Panc1 (cell line): Measurements from ENCODE around the gene ERRFI1. TPM values are rescaled to one million over a fixed set of nuclear protein-coding genes. Genes with fewer than 3 reads are reported as not detected.

Experiments used
- ATAC-seq: fragments of 200-7000 bp; cut with Tn5 transposase; 2 replicates; pipeline ENCODE4 v1.9.1; 2020; ENCODE audit warnings: mild to moderate bottlenecking, moderate library complexity
- BruUV-seq: library from RNA; stranded (reverse); fragments of 400-500 nt; replicated peaks from 2 replicates; lab custom pipeline; 2021; lab: Mats Ljungman, UMichigan
- CTCF ChIA-PET: fragments of 300-600 bp; sonication (Branson Sonifier 250); formaldehyde crosslinking; loops from one replicate; lab custom pipeline; 2022; ENCODE audit warnings: antibody characterized with exemption; lab: Charles Lee
- POLR2A ChIA-PET: fragments of 300-600 bp; sonication (Branson Sonifier 250); formaldehyde crosslinking; loops from one replicate; lab custom pipeline; 2022; ENCODE audit warnings: antibody characterized with exemption; lab: Charles Lee
- DNase-seq: peaks from one replicate; pipeline ENCODE4 v3.0.0-alpha.2; 2010; ENCODE audit warnings: low read depth, low spot score
- H3K27ac ChIP-seq: 2 replicates; pipeline ENCODE4 v1.5.1; 2011; ENCODE audit warnings: mild to moderate bottlenecking, low read length, inconsistent platforms
- H3K27me3 ChIP-seq: fragments of 200-500 bp; sonication (Bioruptor generic); 2 replicates; pipeline ENCODE4 v1.6.0; 2014; ENCODE audit warnings: low read length, inconsistent platforms; ENCODE audit not compliant: control insufficient read depth, insufficient read depth
- H3K36me3 ChIP-seq: fragments of 200-500 bp; sonication (Bioruptor generic); 2 replicates; pipeline ENCODE4 v1.5.1; 2014; ENCODE audit warnings: inconsistent platforms, mild to moderate bottlenecking, low read length, moderate library complexity; ENCODE audit not compliant: control insufficient read depth, insufficient read depth
- H3K4me1 ChIP-seq: 2 replicates; pipeline ENCODE4 v1.5.1; 2011; ENCODE audit warnings: inconsistent platforms, mild to moderate bottlenecking, low read length, moderate library complexity; ENCODE audit not compliant: control insufficient read depth, insufficient read depth
- H3K4me3 ChIP-seq, 2 experiments: 2 replicates each; pipeline ENCODE4 v1.5.1; 2011 to 2012; ENCODE audit warnings: low read depth in 2 of 2, low read length in 2 of 2, mild to moderate bottlenecking in 2 of 2, inconsistent platforms in 1 of 2, moderate library complexity in 1 of 2
- H3K9me3 ChIP-seq: fragments of 200-500 bp; sonication (Bioruptor generic); 2 replicates; pipeline ENCODE4 v1.5.1; 2014; ENCODE audit warnings: low read depth, mild to moderate bottlenecking, inconsistent platforms, low read length, moderate library complexity; ENCODE audit not compliant: control insufficient read depth, insufficient read depth
- CTCF ChIP-seq: fragments of 450-650 bp; IDR thresholded peaks from 2 replicates; pipeline ENCODE4 v1.5.1; 2017; ENCODE audit warnings: mild to moderate bottlenecking
- POLR2AphosphoS5 ChIP-seq: IDR thresholded peaks from 2 replicates; pipeline ENCODE4 v1.6.1; 2012; ENCODE audit warnings: mild to moderate bottlenecking, low read depth, low read length, moderate library complexity
- REST ChIP-seq, 2 experiments: IDR thresholded peaks; 2 replicates each; pipeline ENCODE4 v1.6.1; 2011 to 2012; ENCODE audit warnings: low read depth in 2 of 2, control low read depth in 1 of 2, low read length in 1 of 2, mild to moderate bottlenecking in 1 of 2, moderate library complexity in 1 of 2; ENCODE audit not compliant: insufficient read depth in 1 of 2
- SIN3A ChIP-seq: IDR thresholded peaks from 2 replicates; pipeline ENCODE4 v1.6.1; 2012; ENCODE audit warnings: low read depth, mild to moderate bottlenecking, low read length, moderate library complexity, borderline replicate concordance; ENCODE audit not compliant: insufficient read depth
- TCF7L2 ChIP-seq: IDR thresholded peaks from 2 replicates; pipeline ENCODE4 v1.6.1; 2011; ENCODE audit warnings: mild to moderate bottlenecking, low read depth, low read length, inconsistent platforms
- in situ Hi-C: cut with HindIII; loops from 2 replicates; pipeline ENCODE4 v1.10.0; 2016; ENCODE audit warnings: low sequenced_read_pairs, low pct_unique_long_range_greater_than_20kb
- intact Hi-C: fragments of 100-400 bp; cut with micrococcal nuclease; formaldehyde crosslinking; loops from one replicate; pipeline ENCODE4 v1.10.0; 2022; ENCODE audit not compliant: unreplicated experiment
- total RNA-seq: library from RNA; stranded (reverse); gene quantifications from one replicate; pipeline ENCODE4 v1.2.1, GENCODE V29; 2021; ENCODE audit not compliant: unreplicated experiment

Gene ERRFI1
- total RNA-seq, 1 experiment from 2014 or later: 299 TPM

GRCh38 chr1:8065369-8065768 is 39.3 kb upstream of the ERRFI1 start:
- no peak overlapping the region for H3K4me3 ChIP-seq
- peaks cover 41% of the 10 kb centered on the region for H3K4me1 ChIP-seq
- H3K36me3 ChIP-seq: no peaks in the 10 kb centered on the region
- in situ Hi-C loops (no loop called here), intact Hi-C loops (no loop called here)
- no TSS peak for BruUV-seq
- no peak for ATAC-seq
- H3K9me3 ChIP-seq: no peaks in the 10 kb centered on the region
- peak overlapping the region; percentile 99 for H3K27ac ChIP-seq
- ChIA-PET POLR2A (no interaction called here), CTCF (no interaction called here)
- H3K27me3 ChIP-seq: no peaks in the 10 kb centered on the region
- TF ChIP-seq CTCF (no peak), POLR2AphosphoS5 (no peak), REST (IDR thresholded peaks at IDR 0.05; ENCODE audit: insufficient read depth in 1 of 2, low read depth in 2 of 2, low read length in 1 of 2) (no peak), TCF7L2 (no peak), SIN3A (no peak)
- DNase-seq: no peak

GRCh38 chr1:8063298-8064036 is 37.4 kb upstream of the ERRFI1 start:
- H3K27ac ChIP-seq: peak overlapping the region; percentile 99
- no TSS peak for BruUV-seq
- no peak for TF ChIP-seq CTCF
- TF ChIP-seq SIN3A: no peak
- no peak for TF ChIP-seq REST (IDR thresholded peaks at IDR 0.05; ENCODE audit: insufficient read depth in 1 of 2, low read depth in 2 of 2, low read length in 1 of 2)
- no peak for TF ChIP-seq TCF7L2
- no peak for TF ChIP-seq POLR2AphosphoS5
- no peak overlapping the region for H3K4me3 ChIP-seq
- H3K4me1 ChIP-seq: peaks cover 44% of the 10 kb centered on the region
- in situ Hi-C loops: no loop called here
- H3K27me3 ChIP-seq: no peaks in the 10 kb centered on the region
- H3K36me3 ChIP-seq: no peaks in the 10 kb centered on the region
- intact Hi-C loops: no loop called here
- no peaks in the 10 kb centered on the region for H3K9me3 ChIP-seq
- DNase-seq: no peak
- ChIA-PET POLR2A (interaction anchor here (0.6 to 1.7 kb wide), 2 partner anchors 11 to 20 kb away, joined by 5 to 7 read pairs; no protein-coding TSS in a partner anchor), CTCF (no interaction called here)
- ATAC-seq: no peak
